Nucleus accumbens (tissue), 56 donors: Measurements from ENCODE around the gene CHGA.

Experiments
- DNase-seq, 56 donors: peaks; one replicate each; lab custom pipeline; 2025; lab: John Stamatoyannopoulos, UW

Gene CHGA

DNA sequence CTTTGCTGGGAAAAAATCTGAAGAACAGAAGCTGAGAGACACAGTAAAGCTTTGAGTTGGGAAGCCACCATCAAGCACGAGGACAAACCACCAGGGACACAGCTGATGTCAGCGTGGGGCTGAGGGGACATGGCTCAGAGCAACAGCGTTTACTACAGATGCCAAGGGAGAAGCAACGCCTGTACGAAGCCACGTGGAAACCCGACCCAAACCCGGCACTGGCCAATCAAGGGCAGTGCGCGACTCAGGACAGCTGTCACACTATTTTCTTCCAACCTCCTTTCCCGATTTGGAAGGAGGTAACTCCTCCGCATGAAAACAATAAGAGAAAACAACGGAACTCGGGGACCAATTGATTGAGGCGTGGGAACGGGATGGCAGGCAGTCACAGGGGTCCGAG lies 20.2 kb upstream of the CHGA start:
- no peak for DNase-seq

DNA sequence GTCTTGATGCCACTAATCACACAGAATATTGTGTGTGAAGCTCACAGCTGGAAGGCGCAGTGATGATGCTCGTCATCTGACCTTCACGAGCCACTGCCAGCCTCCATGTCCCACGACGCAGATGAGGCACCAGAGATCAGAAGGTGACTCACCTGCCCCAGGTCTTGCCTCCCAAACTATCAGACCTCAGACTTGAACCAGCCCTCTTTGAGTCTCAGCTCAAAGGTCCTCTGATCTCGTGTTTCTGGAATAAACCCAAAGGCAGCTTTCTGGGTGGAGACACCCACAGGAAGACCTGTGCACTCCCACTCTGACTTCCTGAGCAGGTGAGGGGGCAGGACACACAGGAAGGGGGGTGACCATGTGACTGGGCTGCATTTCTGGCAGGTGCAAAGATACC lies 19.6 kb upstream of the CHGA start:
- DNase-seq = no peak

DNA sequence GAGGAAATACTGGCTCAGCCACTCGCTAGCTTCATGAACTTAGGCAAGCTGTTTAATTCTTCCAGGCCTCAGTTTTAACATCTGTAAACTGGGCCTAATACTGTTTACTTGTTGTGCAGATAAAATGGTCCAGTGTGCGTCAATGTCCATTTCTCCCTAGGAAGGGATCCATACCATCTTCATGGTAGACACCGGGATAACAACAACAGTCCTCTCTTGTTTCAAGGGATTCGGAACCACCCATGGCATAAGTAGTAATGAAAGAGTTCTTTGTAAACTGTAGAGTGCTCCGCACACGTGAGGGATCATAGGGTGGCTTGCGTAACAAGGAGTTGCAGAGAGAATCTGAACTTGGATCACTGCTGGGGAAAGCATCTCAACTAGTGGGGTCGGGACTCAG lies 17.3 kb upstream of the CHGA start:
- no peak for DNase-seq

DNA sequence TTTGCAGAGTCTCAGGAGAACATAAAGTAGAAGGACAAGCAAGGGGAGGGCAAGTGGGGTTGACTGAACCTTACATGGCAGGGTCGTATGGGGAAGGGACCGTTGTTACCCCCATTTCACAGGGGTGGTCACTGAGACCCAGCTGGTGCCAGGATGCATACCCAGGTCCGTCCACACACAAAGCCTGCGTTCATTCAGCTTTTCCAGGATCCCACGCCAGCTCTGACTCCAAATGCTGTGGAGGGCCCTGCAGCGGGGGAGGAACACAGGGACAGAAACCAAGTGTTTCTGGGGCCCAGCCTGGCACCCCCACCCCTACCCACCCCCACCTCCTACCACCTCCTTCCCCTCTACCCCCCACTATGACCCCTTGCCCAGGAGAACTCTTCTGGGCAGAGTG lies 16.5 kb upstream of the CHGA start:
- DNase-seq = no peak

DNA sequence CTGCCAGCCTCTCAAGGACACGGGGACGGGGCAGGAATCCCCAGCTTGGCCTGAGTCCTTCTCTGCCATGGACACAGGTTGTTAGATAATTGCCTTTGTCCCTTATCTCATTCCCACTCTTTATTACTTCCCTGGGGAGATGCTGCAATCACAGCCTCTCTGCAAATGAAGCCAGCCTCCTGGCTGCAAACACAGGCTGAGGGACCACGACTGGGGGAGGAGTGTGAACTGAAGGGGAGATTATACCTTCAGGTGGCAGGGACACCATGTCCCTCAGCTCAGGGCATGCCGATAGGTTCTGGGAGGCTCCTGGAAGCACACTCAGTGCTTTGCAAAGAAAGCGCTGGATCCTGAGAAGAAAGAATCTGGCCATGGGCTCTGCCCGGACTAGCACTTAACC lies 16.1 kb upstream of the CHGA start:
- no peak for DNase-seq

DNA sequence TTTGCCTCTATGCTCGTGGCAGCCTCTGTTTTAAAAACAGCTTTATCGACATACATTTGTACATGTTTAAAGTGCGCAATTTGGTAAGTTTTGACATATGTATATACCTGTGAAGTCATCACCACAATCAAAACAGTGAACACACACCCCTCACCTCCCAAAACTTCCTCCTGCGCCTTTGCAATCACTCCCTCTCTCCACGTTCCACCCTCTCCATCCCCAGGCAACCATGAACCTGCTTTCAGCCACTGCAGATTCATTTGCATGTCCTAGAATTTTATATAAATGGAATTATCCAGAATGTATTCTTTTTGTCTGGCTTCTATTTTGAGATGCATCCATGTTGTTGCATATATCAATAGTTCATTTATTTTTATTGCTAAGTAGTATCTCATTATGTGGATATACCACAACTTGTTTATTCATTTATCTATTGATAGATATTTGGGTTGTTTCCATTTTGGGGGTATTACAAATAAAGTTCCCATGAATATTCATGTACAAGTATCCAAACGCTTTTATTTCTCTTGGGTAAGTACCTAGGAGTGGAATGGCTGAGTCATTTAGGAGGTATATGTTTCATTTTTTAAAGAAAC lies 15.5 kb upstream of the CHGA start:
- no peak for DNase-seq

DNA sequence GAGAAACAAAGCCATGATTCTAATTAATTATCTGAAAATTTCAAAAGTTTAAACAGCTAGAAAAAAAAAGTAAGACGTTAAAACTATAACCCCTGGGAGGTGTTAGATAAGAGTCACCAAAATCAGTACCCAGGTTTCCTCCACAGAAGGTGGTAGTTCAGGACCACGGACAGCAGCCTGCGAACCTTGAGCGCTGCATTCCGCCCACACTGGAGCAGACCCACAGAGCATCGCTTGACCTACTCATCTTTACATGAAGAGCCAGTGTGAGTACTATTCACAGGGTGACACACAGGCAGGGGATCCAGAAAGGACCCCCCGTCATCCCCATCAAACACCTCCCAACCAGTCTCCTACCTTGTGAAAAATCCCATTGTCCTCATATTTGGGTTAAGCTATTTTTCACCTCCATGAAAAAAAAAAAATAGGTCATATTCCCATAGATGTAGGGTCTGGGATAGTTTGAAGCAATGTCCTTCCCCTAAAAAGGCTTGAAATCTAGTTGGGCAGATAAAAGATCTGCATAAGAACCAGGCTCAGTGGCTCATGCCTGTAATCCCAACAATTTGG lies 8.8 kb upstream of the CHGA start:
- peak in 2 of 56 donors; percentile 5 to 24 for DNase-seq

DNA sequence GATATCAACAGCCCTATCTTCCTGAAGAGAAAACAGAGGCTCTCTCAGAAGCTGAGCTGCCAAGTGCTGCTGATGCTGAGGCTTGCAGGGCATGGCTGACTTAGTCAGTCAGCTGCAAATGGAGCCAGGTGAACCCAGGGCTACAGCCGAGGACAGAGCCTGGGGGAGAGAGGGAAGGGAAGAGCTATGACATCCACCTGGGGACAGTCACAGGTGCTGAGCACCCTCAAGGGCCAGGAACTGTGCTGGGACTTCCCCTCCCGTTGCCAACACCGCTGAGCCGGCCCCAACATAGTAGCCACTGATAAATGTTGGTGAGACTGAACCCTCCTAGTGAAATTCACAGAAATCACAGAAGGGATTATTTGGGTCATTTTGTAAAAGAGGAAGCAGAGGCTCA lies 6.7 kb upstream of the CHGA start:
- DNase-seq = no peak

DNA sequence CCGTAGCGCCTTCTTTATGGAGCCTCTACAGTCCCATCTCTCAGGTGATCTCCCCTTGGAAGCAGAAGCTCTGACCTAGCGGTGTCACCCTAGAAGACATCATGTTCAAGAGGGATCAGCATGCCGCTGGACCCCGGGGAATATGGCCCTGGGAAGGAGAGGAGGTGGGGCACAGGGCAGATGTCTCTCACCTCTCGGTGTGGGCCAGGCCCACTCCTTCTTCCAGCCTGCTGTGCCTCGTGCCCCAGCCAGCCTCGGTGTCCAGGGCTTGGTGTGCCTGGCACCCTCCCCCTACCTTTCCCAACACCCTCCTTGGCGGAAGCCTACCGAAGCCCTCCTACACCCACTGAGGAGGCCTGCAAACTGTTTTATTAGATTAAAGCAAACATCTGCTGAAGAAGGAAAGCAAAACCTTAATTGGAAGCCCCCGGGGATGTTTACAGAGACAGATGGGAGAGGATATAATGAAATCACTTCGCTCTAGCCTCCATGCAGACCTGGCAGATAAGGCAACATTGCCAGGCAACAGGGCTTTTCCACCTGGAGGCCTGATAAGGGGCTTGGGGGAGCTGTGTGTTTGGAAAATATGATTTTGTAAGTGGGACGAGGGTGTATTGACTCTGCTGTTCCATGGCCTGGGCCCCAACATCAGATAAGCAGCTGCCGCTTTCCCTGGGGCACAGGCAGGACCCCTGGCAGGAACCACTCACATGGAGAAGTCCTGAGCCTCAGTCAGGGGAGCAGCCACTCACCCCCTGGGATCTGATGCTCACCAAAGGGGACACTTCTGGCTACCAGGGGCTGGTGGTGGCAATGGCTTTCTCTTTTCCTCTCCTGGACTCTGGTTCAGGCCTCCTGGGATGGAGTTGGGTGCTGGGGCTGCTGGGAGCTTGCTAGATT lies 5.7 kb upstream of the CHGA start:
- DNase-seq = no peak

DNA sequence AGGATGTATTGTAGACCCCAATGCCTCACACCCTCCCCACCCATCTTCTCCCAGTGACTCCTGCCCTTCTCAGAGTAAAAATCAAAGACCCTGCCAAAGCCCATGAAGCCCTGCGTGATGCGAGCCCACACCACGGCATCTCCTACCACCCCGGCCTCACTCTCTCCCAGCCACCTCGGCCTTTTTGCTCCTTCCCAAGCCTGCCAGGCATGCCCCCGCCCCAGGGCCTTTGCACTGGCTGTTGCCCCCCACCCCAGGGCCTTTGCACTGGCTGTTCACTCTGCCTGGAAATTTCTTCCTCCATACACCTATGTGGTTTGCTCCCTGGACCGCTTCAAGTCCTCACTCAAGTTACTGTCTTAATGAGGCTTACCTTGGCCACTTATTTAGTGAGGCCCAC lies 5.0 kb upstream of the CHGA start:
- DNase-seq = no peak

DNA sequence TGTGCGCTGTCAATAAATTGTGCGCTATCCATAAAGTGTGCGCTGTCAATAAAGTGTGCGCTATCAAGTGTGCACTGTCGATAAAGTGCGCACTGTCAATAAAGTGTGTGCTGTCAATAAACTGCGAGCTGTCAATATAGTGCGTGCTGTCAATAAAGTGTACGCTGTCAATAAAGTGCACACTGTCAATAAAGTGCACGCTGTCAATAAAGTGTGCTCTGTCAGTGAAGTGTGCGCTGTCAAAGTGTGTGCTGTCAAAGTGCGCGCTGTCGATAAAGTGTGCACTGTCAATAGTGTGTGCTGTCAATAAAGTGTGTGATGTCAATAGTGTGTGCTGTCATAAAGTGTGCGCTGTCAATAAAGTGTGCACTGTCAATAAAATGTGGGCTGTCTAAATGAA lies 2.9 kb upstream of the CHGA start:
- DNase-seq = no peak

DNA sequence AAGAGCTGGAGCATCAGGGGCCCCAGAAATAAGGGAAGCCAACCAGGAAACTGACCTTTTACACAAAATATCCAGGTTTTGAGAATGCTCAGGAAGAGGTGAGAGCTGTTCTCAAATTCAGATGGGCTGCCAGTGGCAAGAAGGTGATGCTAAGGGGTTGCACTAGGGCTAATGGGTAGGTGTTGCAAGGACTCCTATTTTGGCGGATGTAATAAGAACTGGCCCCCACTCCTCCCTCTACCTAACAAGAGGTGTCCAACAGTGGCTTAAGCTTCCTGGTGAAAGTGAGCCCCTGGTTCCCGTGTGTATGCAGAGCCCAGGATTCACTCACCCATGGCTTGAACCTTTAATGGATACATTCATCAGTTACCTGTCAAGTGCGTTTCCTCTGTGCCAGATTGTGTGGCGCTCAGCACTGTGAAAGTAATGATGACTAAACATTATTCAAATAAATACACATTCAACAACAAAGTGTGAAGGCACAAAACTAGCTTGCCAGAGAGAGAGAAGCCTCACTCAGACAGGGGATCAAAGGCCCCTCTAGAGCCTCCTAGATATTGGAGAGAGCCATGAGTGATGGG lies 705 bp upstream of the CHGA start:
- no peak for DNase-seq

DNA sequence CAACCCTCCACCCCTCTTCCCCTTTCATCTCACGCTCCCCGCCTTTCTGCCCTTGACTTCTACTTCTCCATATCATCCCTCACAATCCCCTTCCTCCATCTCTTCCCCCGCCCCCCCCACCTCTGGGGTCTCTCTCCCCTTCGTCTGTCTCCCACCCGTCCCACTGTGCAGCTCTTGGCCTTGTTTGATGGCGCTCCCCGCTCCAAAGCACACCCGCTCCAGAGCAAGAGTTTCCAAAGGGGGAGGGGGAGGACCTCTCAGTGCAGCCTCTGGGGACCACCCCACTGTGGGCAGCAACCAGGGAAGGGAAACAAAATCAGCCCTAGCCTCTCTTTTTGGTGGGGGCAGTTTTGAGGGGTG lies 774 bp downstream of the CHGA start:
- no peak for DNase-seq

DNA sequence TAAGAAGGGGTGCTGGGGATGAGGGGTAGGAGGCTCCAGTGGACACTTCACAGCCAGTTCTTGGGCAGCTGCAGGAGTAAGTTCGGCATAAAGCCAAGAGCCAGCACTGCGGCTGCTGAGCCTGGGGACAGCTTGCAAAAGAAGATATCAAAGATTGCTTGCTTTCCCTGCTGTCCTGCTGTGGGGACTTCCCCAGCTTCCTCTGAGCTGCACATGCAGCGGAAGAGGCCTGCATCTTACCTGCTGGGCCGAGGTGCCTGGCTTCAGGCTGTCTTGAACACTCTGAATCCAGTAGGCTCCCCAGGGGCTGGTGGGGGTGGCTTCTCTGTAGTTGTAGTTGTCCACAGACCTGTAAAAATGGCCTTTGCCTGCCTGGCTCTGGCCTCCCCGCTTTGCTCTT lies 1.3 kb downstream of the CHGA start:
- DNase-seq = no peak

DNA sequence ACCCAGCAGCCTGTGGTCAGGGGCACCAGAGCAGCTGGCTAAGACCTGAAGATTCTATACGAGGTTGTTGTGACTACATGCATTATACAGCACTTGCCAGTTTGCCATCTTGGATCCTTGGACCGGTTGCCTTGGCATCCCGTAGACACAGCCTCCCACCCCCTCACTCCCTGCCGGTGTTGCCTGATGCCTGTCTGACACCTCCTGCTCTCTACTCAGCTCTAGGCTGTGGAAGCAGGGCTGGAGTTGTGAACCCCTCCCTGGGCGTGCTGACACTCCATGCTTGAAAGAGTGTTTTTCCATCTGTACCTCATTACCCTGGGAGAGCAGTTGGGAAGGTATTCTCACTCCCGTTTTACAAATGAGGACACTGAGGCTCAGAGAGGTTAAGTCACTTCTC lies 2.5 kb downstream of the CHGA start:
- peak in 33 of 56 donors; percentile 5 to 79 (median 34) for DNase-seq

DNA sequence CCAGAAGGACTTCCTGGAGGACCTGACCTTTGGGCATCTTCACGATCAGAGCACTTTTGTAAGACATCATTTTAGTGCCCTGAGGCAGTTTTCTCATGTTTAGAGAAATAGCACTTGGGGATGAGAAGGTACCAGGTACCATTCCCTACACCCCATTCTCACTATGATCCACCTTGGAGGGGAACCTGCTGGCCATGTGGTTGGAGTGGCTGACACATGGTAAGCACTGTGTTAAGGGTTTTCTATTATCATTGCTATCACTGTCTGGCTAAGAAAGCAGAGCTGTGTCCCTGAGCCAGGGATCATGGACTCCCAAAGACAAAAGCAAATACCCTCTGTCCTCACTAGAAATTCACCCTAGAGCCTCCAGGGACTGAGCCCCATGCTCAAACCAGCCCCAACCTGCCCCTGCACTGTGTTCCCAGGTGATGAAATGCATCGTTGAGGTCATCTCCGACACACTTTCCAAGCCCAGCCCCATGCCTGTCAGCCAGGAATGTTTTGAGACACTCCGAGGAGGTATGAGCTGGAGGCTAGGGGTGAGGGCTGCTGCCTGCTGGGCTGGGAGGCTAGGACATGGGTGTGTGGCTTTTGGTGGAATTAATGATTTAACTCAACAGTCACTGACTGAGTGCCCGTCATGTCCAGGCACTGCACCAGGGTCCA lies 3.4 kb downstream of the CHGA start:
- DNase-seq = no peak

DNA sequence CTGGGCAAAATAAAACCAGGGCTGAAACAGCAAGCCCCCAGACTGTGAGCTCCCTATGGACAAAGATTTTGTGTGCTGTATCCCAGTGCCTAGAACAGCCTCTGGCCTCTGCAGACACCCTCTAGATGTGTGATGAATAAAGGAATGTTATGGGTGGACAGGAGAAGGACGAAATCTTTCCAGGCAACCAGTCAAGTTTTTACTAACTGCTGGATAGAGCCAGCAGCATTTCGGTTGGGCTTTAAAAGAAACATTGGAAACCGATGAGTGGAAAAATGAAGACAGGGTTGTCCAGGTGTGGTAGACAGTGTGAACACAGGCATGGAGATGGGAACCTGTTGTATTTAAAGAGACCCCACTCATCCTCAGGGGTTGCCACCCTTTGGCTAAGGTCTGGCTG lies 4.0 kb downstream of the CHGA start:
- DNase-seq = no peak

DNA sequence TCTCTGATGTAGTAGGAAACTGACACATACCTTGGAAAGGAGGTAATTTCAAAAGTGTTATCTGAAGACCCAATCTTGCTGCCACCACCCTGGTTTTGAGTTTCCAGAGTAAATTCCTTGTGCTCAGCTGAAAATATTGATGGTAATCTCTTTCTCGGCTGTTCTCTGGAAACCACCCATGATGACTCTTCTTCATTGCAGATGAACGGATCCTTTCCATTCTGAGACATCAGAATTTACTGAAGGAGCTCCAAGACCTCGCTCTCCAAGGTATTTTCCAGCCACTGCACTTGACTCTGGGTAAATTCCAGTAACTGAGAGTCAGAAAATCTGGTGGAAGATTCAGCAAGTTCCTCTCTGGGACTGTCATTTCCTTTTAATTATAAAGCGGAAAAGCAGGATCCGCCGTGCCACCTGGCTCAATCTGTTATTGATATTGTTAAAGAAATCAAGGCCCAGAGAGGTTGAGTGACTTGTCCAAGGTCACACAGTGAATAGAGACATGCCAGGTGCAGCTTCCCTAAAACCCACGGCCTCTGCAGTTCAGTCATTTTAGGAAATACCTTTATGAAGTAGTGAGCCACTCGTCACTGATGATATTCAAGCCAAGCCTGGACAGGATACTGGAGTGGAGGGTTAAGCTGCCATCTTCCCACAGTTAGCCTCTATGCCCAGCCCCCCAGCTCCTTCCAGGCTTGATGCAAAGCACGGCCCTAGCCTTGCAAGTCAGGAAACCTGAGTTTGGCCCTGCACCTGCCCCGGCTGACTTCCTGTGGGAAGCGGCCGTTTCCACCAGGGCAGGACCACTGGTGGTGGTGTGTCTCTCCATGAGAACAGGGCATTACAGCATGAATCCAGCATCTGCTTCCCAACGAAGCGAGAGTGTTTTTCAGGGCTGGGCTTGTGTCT lies 4.7 kb downstream of the CHGA start:
- DNase-seq = no peak

DNA sequence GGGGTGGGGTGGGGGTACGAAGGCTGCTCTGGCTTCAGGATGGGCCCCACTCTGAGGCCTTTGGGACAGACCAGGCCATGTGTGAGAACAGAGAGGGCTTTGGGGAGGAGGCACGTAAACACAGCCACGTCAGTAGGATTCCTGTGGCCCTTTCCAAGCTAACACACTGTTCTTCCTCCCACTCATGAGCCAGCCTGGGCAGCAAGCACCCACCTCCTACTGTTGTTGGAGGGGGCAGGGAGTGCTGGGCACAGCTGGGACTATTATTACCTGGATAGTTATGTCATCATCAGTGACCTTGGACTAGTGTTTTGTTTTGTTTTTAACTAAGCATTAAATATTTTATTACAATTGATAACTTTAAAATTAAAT lies 5.3 kb downstream of the CHGA start:
- no peak for DNase-seq
